ENCODE results near the gene SHC3. TPM values are rescaled to one million over a fixed set of nuclear protein-coding genes. Genes with fewer than 3 reads are reported as not detected.

The SHC3 gene
- total RNA-seq, 1 experiment from 2014 or later, result 4.0 TPM

DNA sequence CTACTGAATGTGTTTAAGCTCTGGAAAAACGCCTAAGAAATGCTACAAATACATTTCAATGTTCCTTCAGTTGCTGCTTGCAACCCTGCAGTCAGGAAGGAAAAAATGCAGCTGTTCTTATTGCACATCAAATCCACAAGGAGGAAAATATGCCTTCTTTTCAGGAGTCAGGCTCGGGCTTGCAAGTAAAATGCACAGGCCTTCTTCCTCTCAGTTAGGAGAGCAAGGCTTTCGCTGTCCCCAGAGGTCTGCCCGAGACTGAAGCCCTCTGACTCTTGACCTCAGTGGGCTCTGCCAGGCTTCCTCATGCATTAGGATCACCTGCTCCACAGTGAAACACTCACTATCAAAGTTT, 899 bp upstream of the SHC3 start:
- H3K4me1 Mint-ChIP-seq (ENCODE audit: low read depth, unreplicated experiment), result peaks cover 37% of the 10 kb centered on the region

DNA sequence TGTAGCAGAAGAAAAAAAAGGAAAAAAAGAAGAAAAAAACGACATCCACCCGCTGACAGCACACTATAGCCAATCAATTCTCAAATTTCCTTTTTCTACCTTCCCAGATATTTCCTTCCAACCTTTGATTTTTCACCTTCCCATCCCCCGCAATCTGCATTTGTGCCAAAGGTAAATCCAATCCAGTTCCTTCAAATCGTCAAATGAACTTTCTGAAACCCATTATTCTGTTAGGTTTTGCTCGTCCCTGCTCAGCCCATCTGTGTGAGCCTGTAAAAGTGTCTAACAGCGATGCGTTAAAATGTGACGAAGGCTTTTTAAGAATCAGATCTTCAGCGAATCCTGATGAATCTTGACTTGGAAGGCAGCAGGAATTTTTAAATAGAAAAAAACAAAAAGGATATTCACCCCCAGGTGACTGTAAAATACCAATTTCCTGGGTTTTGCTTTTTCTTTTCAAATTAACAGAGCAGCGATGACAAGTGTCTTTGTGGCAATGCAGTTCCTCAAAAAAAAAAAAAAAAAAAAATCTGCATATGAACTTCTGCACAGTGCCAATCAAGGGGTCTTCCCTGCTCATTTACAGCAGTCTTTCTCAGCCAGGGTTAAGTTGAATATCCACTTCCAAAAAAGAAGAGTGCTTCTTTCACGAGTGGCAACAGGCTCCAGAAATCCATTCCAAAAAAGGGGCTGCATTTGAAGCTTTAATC, 367 bp upstream of the SHC3 start:
- Mint-ChIP-seq H3K36me3 (ENCODE audit: insufficient read depth, unreplicated experiment) (peaks cover 20% of the 10 kb centered on the region), H3K27ac (ENCODE audit: unreplicated experiment) (peak overlapping the region; percentile 97), H3K27me3 (ENCODE audit: unreplicated experiment) (peaks cover 10% of the 10 kb centered on the region), H3K4me3 (ENCODE audit: low read depth, unreplicated experiment) (peak overlapping the region; percentile 80), H3K9me3 (ENCODE audit: low read depth, unreplicated experiment) (no peaks in the 10 kb centered on the region), H3K4me1 (ENCODE audit: low read depth, unreplicated experiment) (peaks cover 37% of the 10 kb centered on the region)
- no TSS peak for BruUV-seq (replicated peaks)
- CTCF ChIA-PET, result interaction anchor here (0.7 to 1.4 kb wide), 2 partner anchors 27 to 100 kb away, joined by 3 to 7 read pairs; no protein-coding TSS in a partner anchor
- DNase-seq, result no peak
- TF ChIP-seq, protein P1, sequence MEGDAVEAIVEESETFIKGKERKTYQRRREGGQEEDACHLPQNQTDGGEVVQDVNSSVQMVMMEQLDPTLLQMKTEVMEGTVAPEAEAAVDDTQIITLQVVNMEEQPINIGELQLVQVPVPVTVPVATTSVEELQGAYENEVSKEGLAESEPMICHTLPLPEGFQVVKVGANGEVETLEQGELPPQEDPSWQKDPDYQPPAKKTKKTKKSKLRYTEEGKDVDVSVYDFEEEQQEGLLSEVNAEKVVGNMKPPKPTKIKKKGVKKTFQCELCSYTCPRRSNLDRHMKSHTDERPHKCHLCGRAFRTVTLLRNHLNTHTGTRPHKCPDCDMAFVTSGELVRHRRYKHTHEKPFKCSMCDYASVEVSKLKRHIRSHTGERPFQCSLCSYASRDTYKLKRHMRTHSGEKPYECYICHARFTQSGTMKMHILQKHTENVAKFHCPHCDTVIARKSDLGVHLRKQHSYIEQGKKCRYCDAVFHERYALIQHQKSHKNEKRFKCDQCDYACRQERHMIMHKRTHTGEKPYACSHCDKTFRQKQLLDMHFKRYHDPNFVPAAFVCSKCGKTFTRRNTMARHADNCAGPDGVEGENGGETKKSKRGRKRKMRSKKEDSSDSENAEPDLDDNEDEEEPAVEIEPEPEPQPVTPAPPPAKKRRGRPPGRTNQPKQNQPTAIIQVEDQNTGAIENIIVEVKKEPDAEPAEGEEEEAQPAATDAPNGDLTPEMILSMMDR (IDR thresholded peaks at IDR 0.05; ENCODE audit: unreplicated experiment), result no peak
- intact Hi-C loops (cut with micrococcal nuclease; ENCODE audit: unreplicated experiment), result no loop called here

More for the DNA sequence above, 899 bp upstream of the SHC3 start:
- H3K27ac Mint-ChIP-seq (ENCODE audit: unreplicated experiment), result peak overlapping the region; percentile 97
- CTCF ChIA-PET, result interaction anchor here (0.7 to 1.4 kb wide), 3 partner anchors 26 to 179 kb away, joined by 3 to 7 read pairs (median 3); no protein-coding TSS in a partner anchor
- no TSS peak for BruUV-seq (replicated peaks)
- peak overlapping the region; percentile 80 for H3K4me3 Mint-ChIP-seq (ENCODE audit: low read depth, unreplicated experiment)
- intact Hi-C loops (cut with micrococcal nuclease; ENCODE audit: unreplicated experiment), result no loop called here
- H3K36me3 Mint-ChIP-seq (ENCODE audit: insufficient read depth, unreplicated experiment), result peaks cover 20% of the 10 kb centered on the region
- DNase-seq, result no peak
- TF ChIP-seq, protein P1 (IDR thresholded peaks at IDR 0.05; ENCODE audit: unreplicated experiment), result no peak
- no peaks in the 10 kb centered on the region for H3K9me3 Mint-ChIP-seq (ENCODE audit: low read depth, unreplicated experiment)
- peaks cover 11% of the 10 kb centered on the region for H3K27me3 Mint-ChIP-seq (ENCODE audit: unreplicated experiment)

DNA sequence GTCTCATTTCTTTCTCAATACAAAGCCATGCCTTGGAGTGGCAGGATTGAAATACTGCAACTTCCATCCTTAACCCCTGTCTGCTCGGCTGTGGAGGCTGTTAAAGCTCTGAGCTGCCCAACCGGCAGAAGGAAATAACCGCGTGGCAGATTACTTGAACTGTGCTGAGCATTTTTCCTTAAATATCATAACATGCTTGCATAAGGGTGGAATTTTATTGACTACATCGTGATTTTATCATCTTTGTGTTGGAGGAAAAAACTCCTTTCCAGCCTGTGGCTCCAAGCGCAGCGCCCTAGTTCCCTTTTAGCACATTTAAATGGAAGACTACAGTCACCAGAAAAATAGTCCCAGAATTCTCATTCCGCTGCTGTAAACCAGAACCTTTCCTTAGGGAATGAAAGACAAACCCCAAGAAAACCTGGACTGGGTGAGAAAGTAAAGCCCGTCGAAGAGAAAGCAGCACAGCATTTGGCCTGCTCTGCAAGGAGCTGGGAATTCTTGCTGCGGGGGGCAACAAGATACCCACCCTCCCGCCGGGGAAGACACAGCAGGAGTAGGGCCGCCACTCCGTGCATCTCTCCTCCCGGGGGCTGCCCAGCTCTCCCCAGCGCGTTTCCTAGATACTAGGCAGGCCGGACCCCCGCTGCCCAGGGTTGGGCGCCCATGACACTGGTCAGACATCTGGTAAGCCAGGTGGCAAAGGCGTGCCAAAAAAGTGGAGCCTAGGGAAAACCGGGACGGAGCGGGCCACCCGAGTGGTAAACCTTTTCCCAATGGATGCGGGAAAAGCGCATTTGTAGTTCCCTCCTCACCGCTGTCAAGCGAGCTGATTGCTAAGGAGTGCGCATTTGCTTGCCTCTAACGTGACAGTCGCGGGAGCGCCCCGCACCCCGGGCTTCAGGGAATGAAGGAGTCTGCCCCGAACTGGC, 1.3 kb downstream of the SHC3 start:
- no TSS peak for BruUV-seq (replicated peaks)
- peak overlapping the region; percentile 80 for H3K4me3 Mint-ChIP-seq (ENCODE audit: low read depth, unreplicated experiment)
- H3K27ac Mint-ChIP-seq (ENCODE audit: unreplicated experiment), result no peak overlapping the region
- peaks cover 37% of the 10 kb centered on the region for H3K4me1 Mint-ChIP-seq (ENCODE audit: low read depth, unreplicated experiment)
- no peaks in the 10 kb centered on the region for H3K27me3 Mint-ChIP-seq (ENCODE audit: unreplicated experiment)
- CTCF ChIA-PET, result interaction anchor here (0.5 kb wide), 1 partner anchor 10 kb away, joined by 3 read pairs; no protein-coding TSS in a partner anchor
- intact Hi-C loops (cut with micrococcal nuclease; ENCODE audit: unreplicated experiment), result no loop called here
- no peaks in the 10 kb centered on the region for H3K9me3 Mint-ChIP-seq (ENCODE audit: low read depth, unreplicated experiment)
- TF ChIP-seq, protein P1 (IDR thresholded peaks at IDR 0.05; ENCODE audit: unreplicated experiment), result no peak
- DNase-seq, result no peak
- H3K36me3 Mint-ChIP-seq (ENCODE audit: insufficient read depth, unreplicated experiment), result peaks cover 20% of the 10 kb centered on the region

DNA sequence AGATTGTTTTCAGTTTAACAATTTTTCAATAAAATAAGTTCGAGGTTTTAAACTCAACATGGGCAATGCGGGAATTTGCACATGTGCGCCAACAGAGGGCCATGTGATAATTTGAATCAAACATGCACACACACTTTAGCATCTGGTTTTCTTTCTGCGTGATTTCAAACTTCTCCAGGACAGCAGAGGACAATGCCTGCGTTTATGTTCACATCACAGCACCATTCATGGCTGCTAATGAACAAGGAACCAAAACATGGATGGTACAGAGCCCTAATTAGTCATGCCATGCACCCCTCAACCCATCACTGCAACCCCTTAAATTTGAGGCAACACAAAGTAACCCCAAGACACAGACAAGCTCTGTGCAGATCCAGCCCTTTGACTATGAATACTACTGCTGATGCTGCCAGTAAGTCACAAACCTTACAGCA, 2.8 kb downstream of the SHC3 start:
- no peak for DNase-seq
- H3K27me3 Mint-ChIP-seq (ENCODE audit: unreplicated experiment), result no peaks in the 10 kb centered on the region
- intact Hi-C loops (cut with micrococcal nuclease; ENCODE audit: unreplicated experiment), result no loop called here
- peak overlapping the region; percentile 80 for H3K4me3 Mint-ChIP-seq (ENCODE audit: low read depth, unreplicated experiment)
- no peaks in the 10 kb centered on the region for H3K9me3 Mint-ChIP-seq (ENCODE audit: low read depth, unreplicated experiment)
- TF ChIP-seq, protein P1 (IDR thresholded peaks at IDR 0.05; ENCODE audit: unreplicated experiment), result no peak
- H3K4me1 Mint-ChIP-seq (ENCODE audit: low read depth, unreplicated experiment), result peaks cover 29% of the 10 kb centered on the region
- CTCF ChIA-PET, result interaction anchor here (0.9 kb wide), 1 partner anchor 103 kb away, joined by 6 read pairs; no protein-coding TSS in a partner anchor
- H3K36me3 Mint-ChIP-seq (ENCODE audit: insufficient read depth, unreplicated experiment), result peaks cover 20% of the 10 kb centered on the region
- no peak overlapping the region for H3K27ac Mint-ChIP-seq (ENCODE audit: unreplicated experiment)
- BruUV-seq (replicated peaks), result no TSS peak

Data from Calu3 (cell line).